ENCODE measurements around the gene SYT6. TPM values are rescaled to one million over a fixed set of nuclear protein-coding genes. Genes with fewer than 3 reads are reported as not detected.

Gene SYT6
- total and polyA plus RNA-seq, 2 of the 13 experiments (the other 11 are each of a cell fraction or from before 2014, with no cell fraction given): not detected

DNA sequence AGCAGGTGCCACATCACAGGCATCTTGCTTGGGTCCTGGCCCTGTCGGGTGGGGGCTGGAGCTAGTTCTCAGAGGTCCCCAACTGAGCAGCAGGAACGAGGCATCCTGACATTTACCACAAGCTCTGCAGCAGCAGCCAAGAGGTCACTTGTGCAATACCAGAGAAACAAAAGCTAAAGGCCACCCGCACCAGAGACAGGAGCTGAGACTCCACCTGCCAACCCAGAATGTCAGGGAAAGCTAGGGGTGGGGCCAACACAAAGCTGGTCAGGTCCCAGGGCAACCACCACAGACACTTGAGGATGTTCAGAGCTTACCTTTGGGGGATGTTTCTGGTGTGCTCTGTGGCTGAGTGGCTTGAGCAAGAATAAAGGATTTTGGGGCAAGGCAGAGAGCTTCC, 13.6 kb upstream of the SYT6 start:
- no peak for DNase-seq (ENCODE audit: low spot score)
- H3K27ac ChIP-seq (ENCODE audit: extremely low read length, insufficient read depth, low read length): no peak overlapping the region
- no peaks in the 10 kb centered on the region for H3K9me3 ChIP-seq (ENCODE audit: low read length)
- no TSS peak for BruUV-seq (replicated peaks)
- no CpG with 5 or more reads among the region's 3 CpGs for WGBS (ENCODE audit: low lambda C conversion rate)
- no peaks in the 10 kb centered on the region for H3K79me2 ChIP-seq (ENCODE audit: insufficient read depth, low read length)
- ChIA-PET CTCF (ENCODE audit: low intra/inter-chr PET ratio, low total read pairs) (no interaction called here), POLR2A (no interaction called here)
- H4K20me1 ChIP-seq (ENCODE audit: insufficient read depth, low read length): no peaks in the 10 kb centered on the region
- in situ Hi-C loops (cut with HindIII; ENCODE audit: extremely low pct_ligation_motif_present, low pct_unique_long_range_greater_than_20kb) (no loop called here), intact Hi-C loops (cut with micrococcal nuclease; ENCODE audit: unreplicated experiment) (no loop called here)
- H3K4me3 ChIP-seq (replicated peaks in 1 of 3; ENCODE audit: insufficient read depth in 1 of 3, low read depth in 2 of 3, low read length in 3 of 3): no peak overlapping the region
- H3K9ac ChIP-seq (ENCODE audit: insufficient read depth, low read depth, low read length): no peak overlapping the region
- no peaks in the 10 kb centered on the region for H3K36me3 ChIP-seq (replicated peaks in 1 of 2; ENCODE audit: control insufficient read depth in 1 of 2, insufficient read depth in 2 of 2, low read length in 2 of 2)
- ATAC-seq: no peak
- 0 out of 5 replicates have a peak, but pooled peaks cover 0 to 6% of the 10 kb centered on the region in 2 experiments for H3K27me3 ChIP-seq (ENCODE audit: control insufficient read depth in 1 of 2, insufficient read depth in 2 of 2, low read length in 2 of 2)
- H2AFZ ChIP-seq (ENCODE audit: low read length): no peak overlapping the region
- no peak for FAIRE-seq
- no peak overlapping the region for H3K4me2 ChIP-seq (ENCODE audit: low read depth, low read length)
- H3K4me1 ChIP-seq (ENCODE audit: insufficient read depth, low read length): 0 out of 2 replicates have a peak, but pooled peaks cover 5% of the 10 kb centered on the region
- TF ChIP-seq ATM (IDR thresholded peaks at IDR 0.05; ENCODE audit: borderline replicate concordance) (no peak), ZNF772 (CRISPR knock-in tag; IDR thresholded peaks at IDR 0.05) (no peak), RORA (CRISPR knock-in tag; IDR thresholded peaks at IDR 0.05) (no peak), SAP130 (CRISPR knock-in tag; IDR thresholded peaks at IDR 0.05; ENCODE audit: low read depth) (no peak), ZNF629 (CRISPR knock-in tag; conservative IDR thresholded peaks at IDR 0.05) (no peak), KDM5B (CRISPR knock-in tag; IDR thresholded peaks at IDR 0.05; ENCODE audit: borderline replicate concordance) (no peak), RFXAP (CRISPR knock-in tag; IDR thresholded peaks at IDR 0.05; ENCODE audit: borderline replicate concordance) (no peak), ZNF552 (CRISPR knock-in tag; IDR thresholded peaks at IDR 0.05; ENCODE audit: borderline replicate concordance) (no peak), BRCA1 (CRISPR knock-in tag; IDR thresholded peaks at IDR 0.05) (no peak), ZFP62 (CRISPR knock-in tag; IDR thresholded peaks at IDR 0.05) (no peak), ATF7 (IDR thresholded peaks at IDR 0.05) (no peak), ATF7 (CRISPR knock-in tag; IDR thresholded peaks at IDR 0.05) (no peak), HOXA3 (CRISPR knock-in tag; IDR thresholded peaks at IDR 0.05) (no peak)
- TF ChIP-seq, protein P1, sequence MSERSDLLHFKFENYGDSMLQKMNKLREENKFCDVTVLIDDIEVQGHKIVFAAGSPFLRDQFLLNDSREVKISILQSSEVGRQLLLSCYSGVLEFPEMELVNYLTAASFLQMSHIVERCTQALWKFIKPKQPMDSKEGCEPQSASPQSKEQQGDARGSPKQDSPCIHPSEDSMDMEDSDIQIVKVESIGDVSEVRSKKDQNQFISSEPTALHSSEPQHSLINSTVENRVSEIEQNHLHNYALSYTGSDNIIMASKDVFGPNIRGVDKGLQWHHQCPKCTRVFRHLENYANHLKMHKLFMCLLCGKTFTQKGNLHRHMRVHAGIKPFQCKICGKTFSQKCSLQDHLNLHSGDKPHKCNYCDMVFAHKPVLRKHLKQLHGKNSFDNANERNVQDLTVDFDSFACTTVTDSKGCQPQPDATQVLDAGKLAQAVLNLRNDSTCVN (CRISPR knock-in tag; IDR thresholded peaks at IDR 0.05; ENCODE audit: borderline replicate concordance): no peak
- TF ChIP-seq, protein P2, sequence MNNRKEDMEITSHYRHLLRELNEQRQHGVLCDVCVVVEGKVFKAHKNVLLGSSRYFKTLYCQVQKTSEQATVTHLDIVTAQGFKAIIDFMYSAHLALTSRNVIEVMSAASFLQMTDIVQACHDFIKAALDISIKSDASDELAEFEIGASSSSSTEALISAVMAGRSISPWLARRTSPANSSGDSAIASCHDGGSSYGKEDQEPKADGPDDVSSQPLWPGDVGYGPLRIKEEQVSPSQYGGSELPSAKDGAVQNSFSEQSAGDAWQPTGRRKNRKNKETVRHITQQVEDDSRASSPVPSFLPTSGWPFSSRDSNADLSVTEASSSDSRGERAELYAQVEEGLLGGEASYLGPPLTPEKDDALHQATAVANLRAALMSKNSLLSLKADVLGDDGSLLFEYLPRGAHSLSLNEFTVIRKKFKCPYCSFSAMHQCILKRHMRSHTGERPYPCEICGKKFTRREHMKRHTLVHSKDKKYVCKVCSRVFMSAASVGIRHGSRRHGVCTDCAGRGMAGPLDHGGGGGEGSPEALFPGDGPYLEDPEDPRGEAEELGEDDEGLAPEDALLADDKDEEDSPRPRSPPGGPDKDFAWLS (CRISPR knock-in tag; IDR thresholded peaks at IDR 0.05; ENCODE audit: borderline replicate concordance): no peak
- TF ChIP-seq, protein P3, sequence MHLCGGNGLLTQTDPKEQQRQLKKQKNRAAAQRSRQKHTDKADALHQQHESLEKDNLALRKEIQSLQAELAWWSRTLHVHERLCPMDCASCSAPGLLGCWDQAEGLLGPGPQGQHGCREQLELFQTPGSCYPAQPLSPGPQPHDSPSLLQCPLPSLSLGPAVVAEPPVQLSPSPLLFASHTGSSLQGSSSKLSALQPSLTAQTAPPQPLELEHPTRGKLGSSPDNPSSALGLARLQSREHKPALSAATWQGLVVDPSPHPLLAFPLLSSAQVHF (CRISPR knock-in tag; IDR thresholded peaks at IDR 0.05): no peak
- TF ChIP-seq, protein P4, sequence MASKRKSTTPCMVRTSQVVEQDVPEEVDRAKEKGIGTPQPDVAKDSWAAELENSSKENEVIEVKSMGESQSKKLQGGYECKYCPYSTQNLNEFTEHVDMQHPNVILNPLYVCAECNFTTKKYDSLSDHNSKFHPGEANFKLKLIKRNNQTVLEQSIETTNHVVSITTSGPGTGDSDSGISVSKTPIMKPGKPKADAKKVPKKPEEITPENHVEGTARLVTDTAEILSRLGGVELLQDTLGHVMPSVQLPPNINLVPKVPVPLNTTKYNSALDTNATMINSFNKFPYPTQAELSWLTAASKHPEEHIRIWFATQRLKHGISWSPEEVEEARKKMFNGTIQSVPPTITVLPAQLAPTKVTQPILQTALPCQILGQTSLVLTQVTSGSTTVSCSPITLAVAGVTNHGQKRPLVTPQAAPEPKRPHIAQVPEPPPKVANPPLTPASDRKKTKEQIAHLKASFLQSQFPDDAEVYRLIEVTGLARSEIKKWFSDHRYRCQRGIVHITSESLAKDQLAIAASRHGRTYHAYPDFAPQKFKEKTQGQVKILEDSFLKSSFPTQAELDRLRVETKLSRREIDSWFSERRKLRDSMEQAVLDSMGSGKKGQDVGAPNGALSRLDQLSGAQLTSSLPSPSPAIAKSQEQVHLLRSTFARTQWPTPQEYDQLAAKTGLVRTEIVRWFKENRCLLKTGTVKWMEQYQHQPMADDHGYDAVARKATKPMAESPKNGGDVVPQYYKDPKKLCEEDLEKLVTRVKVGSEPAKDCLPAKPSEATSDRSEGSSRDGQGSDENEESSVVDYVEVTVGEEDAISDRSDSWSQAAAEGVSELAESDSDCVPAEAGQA (IDR thresholded peaks at IDR 0.05; ENCODE audit: low read depth): no peak
- TF ChIP-seq, protein P4 (CRISPR knock-in tag; IDR thresholded peaks at IDR 0.05; ENCODE audit: borderline replicate concordance): no peak

Measured in HepG2 (cell line).